Activated CD4-positive, alpha-beta T cell treated with anti-CD3 and anti-CD28 coated beads, Interleukin-2, Interleukin-4, amounts not matched to agents 100 ng/mL and 50 ng/mL, durations not matched to agents 16 hours and 8 hours (primary cell): ENCODE data around the gene AFAP1L1.

Experiments
- DNase-seq: peaks from one replicate; pipeline ENCODE4 v3.0.0-alpha.2; 2020; ENCODE audit warnings: low spot score

Gene AFAP1L1

DNA sequence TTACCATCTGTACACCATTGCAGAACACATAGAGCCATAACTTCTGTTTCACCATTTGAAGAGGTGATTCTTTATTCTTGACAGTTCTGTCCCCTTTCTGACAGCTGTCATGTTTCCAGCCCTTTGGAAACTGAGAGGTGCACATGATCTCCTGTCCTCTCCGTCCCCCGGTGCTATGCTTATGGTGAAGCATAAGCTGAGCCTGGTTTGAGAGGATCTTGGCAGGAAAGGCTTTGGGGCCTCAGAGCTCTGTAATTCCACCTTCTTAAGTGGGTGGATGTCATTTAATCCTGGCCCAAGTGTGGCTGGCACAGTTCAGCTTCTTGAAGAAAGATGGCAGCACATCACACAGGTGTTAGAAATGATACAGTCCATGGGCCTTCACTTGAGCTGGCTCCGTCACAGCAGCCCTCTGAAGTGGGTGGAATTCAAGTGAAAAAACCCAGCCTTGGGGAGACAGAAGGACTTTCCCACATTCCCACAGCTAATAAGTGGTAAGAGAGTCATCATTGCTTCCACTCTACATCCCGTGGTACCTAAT lies 43.0 kb downstream of the AFAP1L1 start:
- DNase-seq: no peak

DNA sequence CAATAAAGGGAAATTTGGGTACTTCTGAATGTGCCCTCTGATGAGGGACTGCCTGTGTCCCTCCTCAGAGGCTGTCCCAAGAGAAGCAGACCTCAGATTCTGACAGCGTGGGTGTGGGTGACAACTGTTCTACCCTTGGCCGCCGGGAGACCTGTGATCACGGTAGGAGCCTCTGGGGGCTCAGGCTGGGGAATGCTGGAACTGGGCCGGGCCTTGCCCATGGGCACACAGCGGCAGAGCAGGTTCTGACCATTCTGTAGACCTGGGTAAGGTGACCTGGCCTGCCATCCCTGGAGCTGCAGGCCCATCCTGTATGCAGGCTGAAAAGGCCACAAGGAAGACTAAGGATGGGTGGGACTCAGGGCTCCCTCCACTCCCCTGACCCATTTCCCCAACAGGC lies 44.1 kb downstream of the AFAP1L1 start:
- DNase-seq: no peak

DNA sequence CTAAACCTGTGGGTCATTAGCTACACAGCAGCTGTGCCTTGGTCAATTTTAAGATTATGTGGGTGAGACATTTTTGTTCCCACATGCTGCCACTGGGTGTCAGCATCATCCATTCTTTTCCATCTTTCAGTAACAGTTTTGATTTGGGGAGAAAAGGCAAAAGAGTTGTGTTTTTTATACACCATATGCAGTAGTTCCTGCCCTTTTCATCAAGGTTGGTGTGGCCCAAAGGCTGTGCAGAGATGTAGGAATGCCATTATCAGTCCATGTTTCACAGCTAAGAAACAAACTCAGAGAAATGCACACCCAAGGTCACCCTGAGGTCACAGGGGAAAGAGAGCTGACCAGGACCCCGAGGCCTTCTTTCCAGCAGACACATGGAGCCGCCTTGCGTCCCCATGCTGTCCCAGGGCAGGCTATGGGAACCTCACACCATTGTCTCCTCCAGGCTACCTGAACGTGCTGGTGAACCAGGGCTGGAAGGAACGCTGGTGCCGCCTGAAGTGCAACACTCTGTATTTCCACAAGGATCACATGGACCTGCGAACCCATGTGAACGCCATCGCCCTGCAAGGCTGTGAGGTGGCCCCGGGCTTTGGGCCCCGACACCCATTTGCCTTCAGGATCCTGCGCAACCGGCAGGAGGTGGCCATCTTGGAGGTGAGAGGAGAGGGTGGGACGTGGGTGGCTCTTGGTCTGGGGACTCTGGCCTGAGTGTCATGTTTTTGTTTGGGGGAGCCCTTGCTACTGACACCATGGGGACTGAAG lies 45.8 kb downstream of the AFAP1L1 start:
- DNase-seq: peak; percentile 32

DNA sequence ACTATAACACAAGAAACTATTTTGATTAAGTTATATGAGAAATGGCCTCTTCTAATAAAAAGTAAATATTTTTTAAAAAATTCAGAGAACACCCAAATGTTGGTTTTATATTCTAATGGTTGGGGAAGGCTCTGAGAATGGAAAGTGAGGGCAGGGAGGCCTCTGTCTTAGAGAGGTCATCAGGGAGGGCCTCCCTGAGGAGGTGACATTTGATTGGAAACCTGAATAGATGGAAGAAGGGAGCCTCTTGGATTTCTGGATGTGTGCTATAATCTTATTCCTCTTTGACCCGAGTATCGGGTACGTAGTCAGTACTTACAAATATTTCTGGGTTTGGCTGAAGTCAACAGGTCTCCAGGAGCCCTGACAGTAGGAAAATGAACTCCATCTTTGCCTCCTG lies 47.5 kb downstream of the AFAP1L1 start:
- no peak for DNase-seq

DNA sequence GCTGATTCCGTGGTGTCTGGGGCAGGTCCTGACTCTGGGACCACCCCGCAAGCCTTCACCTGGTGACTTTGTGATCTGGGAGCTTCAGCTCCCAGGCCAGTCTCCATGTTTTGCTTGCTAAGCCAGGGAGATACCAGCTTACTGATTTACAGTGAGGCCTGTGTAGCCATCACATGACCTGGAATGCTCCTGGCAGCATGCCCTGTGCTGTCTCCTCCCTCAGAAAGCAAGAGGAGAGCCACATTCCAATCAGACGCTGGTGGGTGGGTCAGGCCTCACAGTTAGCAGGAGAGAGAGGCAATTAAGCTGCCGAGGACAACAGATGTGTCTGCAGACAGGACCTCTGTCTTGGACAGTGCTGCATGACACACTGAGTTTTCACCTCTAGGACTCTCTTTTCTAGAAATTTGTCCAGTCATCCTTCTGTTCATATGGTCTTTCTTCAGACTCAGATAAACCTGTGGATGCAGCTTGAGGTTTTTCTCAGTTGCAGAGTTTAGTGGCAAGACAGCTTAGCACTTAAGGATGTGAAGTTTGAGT lies 49.2 kb downstream of the AFAP1L1 start:
- DNase-seq: peak; percentile 6

DNA sequence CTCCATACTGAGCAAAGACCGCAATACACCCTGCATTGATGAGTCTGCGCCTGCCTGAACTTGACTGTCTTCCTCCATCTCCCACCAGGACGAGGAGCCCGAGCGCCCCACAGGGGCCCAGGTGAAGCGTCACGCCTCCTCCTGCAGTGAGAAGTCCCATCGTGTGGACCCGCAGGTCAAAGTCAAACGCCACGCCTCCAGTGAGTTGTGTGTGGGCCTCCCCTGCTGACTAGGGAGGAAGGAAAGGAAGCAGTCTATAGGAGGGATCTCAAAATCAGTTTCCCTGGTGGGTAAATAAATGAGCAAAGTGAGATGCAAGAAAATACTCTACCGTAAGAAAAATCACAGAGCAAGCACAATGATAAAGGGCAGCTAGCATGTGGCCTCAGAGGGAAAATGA lies 50.9 kb downstream of the AFAP1L1 start:
- DNase-seq: no peak

DNA sequence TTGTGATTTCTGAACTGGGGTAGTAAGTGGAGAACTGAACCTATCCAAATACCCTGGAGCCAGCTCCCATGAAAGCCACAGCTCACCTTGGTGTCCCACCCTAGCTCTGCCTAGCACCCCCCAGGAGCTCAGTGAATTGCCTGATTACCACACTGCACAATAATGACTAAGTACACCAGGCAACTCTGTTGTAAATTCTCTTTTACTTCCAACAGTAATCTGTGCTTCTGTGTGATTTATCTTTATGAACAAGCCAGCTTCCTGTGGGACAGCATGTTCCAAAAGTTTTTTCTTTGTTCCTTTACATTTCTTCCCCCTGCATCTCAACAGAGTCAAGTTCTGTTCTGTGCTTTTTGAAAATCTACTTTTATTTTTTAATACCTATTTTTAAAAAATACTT lies 51.6 kb downstream of the AFAP1L1 start:
- no peak for DNase-seq

DNA sequence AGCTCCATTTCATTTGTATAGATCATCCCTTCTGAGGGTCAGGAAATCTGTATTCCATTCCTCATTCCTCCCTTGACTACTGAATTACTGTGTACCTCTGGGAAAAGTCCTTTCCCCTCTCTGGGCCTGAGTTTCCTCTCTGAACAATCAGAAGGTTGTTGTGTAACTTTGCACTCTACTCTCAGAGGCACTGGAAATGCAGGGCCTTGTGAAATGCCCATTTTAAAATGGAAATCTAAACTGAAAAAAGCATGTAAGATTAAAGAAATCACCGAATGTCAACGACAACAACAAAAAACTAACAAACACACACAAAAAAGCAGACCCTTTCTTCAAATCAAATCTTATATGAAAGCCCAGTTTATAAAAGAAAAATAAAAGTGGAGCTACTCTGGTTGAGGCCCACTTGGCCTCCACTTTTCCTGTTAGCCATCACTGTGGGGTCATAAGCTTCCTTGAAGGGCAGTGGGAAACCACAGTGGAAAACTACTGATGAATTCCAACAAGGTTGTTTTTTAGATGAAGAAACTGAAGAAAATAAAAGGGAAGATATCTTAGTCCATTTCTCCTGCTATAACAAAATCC lies 52.1 kb downstream of the AFAP1L1 start:
- no peak for DNase-seq

DNA sequence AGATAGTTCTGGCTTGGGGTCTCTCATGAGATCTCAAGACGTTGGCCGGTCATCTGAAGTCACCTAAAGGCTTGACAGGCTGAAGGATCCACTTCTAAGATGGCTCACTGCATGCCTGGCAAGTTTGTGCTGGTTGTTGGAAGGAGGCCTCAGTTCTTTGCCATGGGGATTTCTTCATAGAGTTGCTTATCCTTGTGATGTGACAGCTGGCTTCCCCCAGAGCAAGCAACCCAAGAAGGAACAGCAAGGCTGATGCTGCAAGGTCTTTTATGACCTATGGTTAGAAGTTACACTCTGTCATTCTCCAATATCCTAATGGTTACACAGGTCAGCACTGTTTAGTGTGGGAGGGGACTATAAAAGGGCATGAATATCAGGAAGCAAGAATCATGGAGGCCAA lies 53.0 kb downstream of the AFAP1L1 start:
- DNase-seq: no peak

DNA sequence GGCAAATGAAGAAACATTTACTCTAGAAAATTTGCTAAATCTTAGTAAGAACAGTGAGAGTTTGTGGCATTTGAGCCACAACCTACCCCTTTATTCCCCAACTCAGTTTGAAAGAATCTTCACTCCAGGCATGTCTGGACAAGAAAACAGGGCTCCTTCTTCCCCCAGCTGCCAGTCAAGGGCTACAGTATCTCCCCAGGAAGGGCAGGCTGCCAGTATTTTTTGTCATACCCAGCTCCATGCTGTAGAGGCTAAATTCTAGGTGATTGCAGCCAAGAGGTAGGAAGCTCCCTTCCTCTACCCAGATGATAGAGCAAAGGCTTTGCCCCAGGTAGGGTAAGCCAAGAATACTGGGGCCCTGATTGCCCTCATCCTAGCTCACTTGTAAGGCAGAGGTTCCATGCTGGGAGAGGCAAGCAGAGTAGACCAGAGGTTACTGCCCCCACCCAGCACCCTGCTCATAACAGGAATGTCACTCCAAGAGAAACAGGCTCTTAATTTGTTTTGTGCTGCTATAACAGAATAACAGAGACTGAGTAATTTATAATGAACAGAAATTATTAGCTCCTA lies 53.6 kb downstream of the AFAP1L1 start:
- DNase-seq: no peak

DNA sequence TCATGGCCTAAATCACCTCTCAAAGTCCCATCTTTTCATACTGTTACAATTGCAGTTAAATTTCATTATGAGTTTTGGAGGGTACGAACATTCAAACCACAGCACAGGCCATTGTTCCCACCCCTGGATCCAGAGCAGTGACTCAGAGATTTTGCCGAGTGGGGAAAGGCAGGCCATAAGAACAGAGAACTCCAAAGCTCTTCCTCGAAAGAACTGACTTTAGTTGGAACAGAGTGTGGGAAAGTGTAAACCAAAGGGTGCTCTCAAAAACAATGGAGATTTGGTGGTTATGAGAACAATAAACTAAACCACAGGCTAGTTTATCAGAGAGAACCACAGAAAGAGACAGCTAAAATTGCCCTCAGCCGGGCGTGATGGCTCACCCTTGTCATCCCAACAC lies 54.2 kb downstream of the AFAP1L1 start:
- no peak for DNase-seq

DNA sequence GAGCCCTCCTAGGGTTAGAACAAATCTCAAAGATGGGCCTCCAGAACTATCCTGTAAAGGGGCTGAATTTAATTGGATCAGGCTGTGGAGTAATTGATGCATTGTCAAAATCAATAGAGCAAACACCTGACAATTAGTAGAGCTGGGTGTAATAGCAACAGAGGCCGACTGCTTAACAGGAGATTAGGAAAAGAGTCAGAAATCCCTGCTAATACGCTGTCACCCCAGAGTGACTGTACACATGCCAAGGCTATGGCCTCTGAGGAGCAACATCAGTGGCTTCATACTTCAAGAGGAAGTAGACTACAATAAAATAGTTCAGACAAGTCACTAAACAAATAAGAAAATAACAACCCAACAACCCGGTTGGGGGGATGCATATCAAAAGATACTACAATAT lies 55.0 kb downstream of the AFAP1L1 start:
- no peak for DNase-seq

DNA sequence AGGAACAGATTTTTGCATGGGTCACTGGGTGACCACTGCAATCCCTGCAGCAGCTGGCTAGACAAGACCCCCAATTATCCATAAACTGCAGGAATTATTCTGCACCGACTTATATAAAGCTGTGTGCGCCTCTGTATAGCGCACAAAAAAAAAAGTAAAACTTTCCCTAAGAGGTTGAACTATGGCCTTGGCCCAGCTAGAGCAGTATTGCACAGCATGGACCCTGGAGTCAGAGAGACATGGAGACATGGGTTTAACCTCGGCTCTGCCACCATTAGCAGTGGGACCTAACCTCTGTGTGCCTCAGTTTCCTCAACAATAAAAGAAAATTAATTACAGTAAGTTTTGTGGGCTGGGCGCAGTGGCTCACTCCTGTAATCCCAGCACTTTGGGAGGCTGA lies 56.5 kb downstream of the AFAP1L1 start:
- no peak for DNase-seq

DNA sequence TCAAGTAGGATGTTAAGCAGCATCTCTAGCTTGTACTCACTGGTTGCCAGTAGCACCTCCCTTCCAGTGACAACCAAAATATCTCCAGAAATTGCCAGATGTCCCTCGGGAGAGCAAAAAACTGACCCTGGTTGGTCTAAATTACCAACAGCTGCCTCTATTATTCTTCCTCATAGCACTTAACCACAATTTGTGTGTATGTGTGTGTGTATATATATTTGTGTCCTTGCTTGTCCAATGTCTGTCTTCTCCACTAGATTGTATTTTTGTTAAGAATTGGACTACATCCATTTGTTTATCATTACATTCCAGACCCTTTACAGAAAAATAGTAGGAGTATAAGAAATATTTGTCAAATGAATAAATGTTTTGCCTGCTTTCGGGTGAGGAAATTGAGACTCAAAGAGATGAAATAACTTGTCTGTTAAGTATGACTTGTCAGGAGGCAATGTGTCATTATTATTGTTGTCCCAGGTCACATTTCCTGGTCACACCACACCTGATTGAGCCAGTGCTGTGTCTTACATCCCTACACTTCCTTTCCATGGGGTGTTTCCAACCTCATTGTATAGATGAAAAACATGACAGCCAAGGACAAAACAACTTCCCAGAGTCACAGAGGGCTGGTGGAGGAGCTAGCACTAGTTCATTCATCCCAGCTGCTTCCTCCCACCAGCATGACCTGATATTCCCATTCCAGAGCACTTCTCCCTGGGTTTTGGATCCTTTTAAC lies 62.2 kb downstream of the AFAP1L1 start:
- no peak for DNase-seq

DNA sequence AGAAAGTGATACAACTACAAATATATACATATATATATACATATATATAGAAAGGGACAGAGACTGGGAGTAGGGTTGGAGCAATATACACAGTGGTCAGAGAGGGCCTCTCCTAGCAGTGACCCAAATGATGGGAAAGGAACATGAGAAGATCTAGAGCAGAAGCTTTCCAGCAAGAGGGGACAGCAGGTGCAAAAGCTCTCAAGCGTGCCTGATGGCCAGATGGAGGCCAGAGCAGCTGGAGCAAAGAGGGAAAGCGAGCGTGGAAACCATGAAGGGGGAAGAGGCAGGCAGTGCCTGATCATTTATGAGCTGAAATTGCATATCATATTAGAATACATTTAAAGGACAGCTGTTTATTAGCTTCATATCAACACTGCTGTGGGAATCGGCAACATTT lies 66.1 kb downstream of the AFAP1L1 start:
- no peak for DNase-seq

DNA sequence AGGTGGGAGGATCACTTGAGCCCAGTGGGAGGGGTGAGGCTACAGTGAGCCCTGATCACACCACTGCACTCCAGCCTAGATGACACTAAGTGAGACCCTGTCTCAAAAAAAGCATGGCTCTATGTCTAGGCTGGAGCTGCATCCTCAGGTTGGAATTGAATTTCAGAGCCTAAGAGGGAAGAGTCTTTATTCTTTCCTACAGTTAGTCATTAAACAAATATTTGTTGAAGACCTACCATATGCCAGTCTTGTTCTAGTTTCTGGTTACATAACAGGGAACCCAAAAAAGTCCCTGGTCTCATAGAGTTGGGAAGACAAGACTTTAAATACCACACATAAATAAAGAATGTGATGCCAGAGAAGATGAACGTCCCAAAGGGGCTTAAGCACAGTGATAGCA lies 66.7 kb downstream of the AFAP1L1 start:
- DNase-seq: no peak

DNA sequence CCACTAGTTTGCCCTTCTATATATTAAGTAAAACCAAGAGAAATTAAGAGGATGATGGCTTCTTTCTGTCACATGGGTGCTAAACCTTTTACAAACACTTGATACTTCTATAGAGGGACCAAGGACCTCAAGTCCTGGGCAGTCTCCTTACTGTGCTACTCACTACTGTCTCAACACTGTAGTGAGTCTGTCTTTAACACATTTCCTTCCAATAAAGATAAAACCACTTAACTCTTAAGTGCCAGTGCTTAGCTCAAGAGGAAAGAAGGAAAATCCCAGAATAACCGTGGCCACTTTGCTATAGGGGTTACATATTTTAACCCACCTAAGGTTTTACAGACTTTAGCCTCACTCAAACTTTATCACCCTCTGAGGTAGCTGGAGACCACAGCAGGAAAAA lies 69.3 kb downstream of the AFAP1L1 start:
- no peak for DNase-seq

DNA sequence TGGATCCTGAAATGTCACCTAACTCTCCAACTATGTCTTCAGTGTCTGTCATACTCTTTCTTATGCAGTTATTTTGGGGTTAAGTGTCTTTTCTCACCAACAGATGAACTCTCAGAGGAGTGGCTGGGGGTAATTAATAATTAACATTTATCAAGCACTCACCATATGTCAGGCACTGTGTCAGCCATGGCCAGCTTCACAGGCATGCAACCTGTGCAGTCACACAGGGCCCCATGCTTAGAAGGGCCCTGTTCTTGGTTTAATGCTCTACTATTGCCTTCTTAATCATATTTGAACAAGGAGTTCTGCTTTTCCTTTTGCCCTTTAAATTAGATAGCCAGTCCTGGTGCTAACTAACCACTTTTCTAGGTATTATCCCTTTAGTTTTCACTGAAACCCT lies 70.2 kb downstream of the AFAP1L1 start:
- no peak for DNase-seq

DNA sequence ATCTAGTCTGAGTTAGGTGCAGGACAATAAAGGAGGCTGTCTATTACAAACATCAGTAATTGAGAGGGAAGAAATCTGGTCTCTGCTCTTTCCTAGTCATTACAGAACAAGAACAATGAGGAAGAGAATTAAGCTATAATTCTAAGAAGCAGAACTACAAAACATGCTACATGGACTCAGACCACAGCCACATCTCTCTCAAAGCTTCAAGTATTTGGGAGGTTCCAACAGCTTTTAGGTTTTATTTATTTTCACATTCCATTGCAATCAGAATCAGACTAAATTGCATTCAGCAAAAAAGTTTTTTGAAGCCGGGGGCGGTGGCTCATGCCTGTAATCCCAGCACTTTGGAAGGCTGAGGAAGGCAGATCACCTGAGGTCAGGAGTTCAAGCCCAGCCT lies 72.5 kb downstream of the AFAP1L1 start:
- DNase-seq: no peak

DNA sequence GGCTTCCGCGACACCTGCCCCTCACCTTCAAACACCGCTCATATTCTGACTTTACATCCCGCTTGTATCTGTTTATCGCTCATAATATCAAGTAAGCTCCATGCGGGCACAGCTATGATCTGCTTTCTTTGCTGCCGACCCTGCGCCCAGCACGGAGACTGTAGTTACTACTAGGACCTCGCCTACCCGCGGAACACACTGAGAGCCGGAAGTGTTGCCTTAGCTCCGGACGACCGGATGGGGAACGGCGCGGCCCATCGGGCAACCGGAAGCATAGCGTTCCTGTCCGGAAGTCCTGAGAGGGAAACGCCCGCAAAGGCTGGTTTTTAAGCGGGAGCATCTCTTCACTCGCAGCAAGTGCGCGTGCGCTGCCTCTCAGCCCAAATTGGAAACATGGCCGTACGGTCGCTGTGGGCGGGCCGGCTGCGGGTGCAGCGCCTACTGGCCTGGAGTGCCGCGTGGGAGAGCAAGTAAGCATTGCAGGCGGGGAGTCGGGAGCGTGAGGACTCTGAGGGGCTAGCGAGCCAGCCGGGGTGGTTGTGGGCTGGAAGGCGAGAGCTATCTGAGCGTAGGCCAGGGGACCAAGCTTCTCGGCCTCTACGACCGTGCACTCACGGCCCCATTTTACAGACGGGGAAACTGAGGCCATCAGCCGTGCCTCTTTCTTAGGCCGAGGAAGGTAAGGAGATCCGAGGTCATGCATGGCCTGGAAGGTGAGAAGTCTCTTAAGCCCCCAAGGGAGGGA lies 73.7 kb downstream of the AFAP1L1 start, which contains the start of gene GRPEL2:
TSS of gene GRPEL2 (plus strand) at position 353 of the 745 bp plus-strand sequence. CDS start at position 394, 41 bp downstream.
- DNase-seq: peak; percentile 97

DNA sequence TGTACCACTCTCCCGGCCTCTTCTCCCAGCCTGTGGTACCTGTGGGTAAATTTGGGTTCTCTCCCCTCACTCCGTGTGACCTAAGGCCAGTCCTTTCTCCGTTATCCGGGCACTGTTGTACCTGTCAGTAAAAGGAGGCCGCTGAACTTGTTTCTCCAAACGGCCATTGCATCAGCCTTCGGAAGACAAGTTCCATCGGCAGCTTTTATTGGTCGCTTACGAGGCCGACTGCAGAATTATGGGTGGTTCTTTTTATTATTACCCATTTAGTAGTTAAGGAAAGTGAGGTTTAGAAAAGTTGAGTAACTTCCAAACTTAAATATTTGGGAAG lies 74.2 kb downstream of the AFAP1L1 start:
- no peak for DNase-seq

DNA sequence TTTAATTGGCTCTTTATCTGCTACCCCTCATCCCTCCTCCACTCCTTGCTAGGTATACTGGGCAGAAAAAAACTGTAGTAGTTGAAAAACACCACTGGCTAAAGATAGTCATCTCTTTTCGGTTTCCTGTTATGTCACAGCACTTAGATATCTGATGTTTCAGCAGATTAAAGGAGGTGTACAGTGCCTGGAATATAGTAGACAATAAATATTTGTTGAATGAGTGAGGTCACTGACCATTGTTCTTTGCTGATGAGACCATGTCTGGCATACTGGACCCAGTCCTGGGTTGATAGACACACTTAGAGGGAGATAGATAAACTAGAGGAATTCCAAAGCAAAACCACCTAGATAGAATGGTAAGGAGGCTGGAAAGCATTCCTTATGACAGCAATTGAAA lies 76.9 kb downstream of the AFAP1L1 start:
- DNase-seq: peak; percentile 71
